Esophagus squamous epithelium (tissue), 4 donors: ENCODE measurements around the gene TCF15.

Experiments used
- CTCF ChIP-seq, 6 experiments: fragments of 450-650 bp in 4 of 6; fragments of 200-600 bp in 2 of 6; sonication (generic) in 2 of 6; IDR thresholded peaks; one replicate each; pipeline ENCODE4 v1.5.1; 2016 to 2019; ENCODE audit warnings: antibody characterized with exemption in 6 of 6, mild to moderate bottlenecking in 4 of 6, moderate library complexity in 4 of 6
- POLR2A ChIP-seq, 4 donors: fragments of 450-650 bp; IDR thresholded peaks; one replicate each; pipeline ENCODE4 v1.6.1; 2017; ENCODE audit warnings: antibody characterized with exemption in 4 of 4, mild to moderate bottlenecking in 4 of 4, moderate library complexity in 3 of 4

- TF ChIP-seq CTCF (IDR thresholded peaks at IDR 0.05) (no peak), POLR2A (IDR thresholded peaks at IDR 0.05) (no peak)
Measured at GRCh38 chr20:584161-584970, 25.7 kb downstream of the TCF15 start.
